ENCODE measurements around the gene EPHX1. TPM values are rescaled to one million over a fixed set of nuclear protein-coding genes. Genes with fewer than 3 reads are reported as not detected.
"Not testable (repeated sequence)": the region's sequence is repeated elsewhere in the genome, so short reads cannot be mapped to it uniquely, and the experiment has no call there.

Gene EPHX1
- total RNA-seq, 1 experiment from 2014 or later, result 4.6 TPM

- DNase-seq (ENCODE audit: low read depth), result no peak
These were observed 32.8 kb upstream of the EPHX1 start for GRCh38 chr1:225777058-225777582.

- peak; percentile 100 for DNase-seq (ENCODE audit: low read depth)
These were observed 32.2 kb upstream of the EPHX1 start, which contains the start of gene SRP9 for GRCh38 chr1:225777583-225778336. Gene SRP9 (plus strand): TSS chr1:225777826. CDS start chr1:225777941, 115 bp downstream.

DNA sequence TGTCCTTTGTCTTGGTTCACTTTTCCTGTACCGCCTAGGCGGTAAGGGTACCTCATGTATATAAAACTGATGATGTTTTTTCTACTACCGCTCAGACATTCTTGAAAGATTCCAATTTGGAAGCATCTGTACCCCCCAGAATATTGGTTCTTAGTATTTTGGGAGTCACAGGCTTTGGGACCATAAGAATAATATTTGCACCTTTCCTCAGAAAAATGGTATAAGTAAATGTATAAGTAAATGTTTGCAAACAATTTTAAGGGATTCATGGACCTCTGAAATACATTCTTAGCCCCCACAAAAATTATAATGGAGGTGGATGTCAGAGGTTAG lies 31.6 kb upstream of the EPHX1 start:
- no peak for DNase-seq (ENCODE audit: low read depth)

- DNase-seq (ENCODE audit: low read depth), result not testable (repeated sequence)
These were observed 30.8 kb upstream of the EPHX1 start for GRCh38 chr1:225779165-225779564.

DNA sequence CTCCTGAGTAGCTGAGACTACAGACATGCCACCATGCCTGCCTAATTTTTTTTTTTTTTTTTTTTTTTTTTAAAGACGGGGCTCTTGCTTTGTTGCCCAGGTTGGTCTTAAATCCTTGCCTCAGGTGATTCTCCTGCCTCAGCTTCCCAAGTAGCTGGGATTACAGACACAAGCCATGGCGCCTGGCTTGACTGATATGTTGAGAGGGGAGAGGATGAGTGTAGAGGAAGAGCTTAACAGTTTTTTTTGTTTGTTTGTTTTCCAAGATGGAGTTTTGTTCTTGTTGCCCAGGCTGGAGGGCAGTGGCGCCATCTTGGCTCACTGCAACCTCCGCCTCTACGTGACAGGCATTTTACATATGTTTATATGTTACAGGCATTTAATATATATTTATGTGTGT lies 29.8 kb upstream of the EPHX1 start:
- no peak for DNase-seq (ENCODE audit: low read depth)

- no peak for DNase-seq (ENCODE audit: low read depth)
These were observed 29.3 kb upstream of the EPHX1 start for GRCh38 chr1:225780630-225781029.

DNA sequence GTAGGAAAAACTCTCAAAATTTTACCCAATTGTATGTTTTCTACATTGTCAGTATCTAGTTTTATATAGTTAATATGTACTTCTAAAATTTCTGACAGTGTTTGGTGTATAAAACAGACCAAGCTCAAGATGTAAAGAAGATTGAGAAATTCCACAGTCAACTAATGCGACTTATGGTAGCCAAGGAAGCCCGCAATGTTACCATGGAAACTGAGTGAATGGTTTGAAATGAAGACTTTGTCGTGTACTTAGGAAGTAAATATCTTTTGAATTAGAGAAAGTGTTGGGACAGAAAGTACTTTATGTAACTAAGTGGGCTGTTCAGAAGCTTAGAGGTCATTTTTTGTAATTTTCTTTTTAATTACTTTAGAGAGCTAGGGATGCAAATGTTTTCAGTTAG lies 20.8 kb upstream of the EPHX1 start:
- DNase-seq (ENCODE audit: low read depth), result not testable (repeated sequence)

DNA sequence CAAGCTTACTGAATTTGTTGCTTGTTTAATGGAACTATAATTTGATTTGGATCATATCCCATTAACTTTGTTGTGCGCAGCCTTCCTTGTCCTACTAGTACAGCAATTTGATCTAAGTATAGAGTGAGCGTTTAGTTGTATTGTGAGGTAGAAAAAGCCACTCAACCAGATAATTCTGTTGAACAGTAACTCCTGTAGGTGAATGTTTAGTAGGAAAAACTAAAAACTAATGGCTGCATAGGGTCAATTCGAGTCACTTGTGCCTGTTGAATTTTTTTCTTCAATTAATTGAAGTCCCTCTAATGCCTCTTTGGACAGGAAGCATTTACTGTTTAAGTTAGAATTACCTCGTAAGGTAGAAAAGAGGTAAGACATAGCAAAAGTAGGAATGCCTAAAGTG lies 15.0 kb upstream of the EPHX1 start:
- no peak for DNase-seq (ENCODE audit: low read depth)

DNA sequence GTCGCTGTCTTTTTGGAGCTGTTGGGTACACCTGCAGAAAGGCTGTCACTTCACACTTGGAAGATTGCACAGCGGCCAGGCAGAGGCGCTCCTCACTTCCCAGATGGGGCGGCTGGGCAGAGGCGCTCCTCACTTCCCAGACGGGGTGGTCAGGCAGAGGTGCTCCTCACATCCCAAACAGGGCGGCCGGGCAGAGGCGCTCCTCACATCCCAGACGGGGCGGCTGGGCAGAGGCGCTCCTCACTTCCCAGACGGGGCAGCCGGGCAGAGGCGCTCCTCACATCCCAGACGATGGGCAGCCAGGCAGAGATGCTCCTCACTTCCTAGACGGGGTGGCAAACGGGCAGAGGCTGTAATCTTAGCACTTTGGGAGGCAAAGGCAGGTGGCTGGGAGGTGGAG lies 13.8 kb upstream of the EPHX1 start:
- not testable (repeated sequence) for DNase-seq (ENCODE audit: low read depth)

- DNase-seq (ENCODE audit: low read depth), result not testable (repeated sequence)
These were observed 8.8 kb upstream of the EPHX1 start for GRCh38 chr1:225801146-225801545.

DNA sequence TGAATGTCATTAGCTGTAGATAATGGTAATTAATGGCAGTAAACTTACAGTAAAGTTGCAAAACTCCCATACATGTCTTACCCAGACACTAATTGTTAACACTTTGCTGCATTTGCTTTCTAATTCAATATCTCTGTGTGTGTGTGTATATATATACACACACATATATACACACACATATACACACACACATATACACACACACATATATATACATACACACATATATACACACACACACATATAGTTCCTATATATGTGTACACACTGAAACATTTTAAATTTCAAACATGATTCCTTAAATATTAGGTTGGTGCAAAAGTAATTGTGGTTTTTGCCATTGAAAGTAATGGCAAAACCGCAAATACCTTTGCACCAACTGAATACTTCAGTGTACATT lies 3.7 kb upstream of the EPHX1 start:
- DNase-seq (ENCODE audit: low read depth), result no peak

- DNase-seq (ENCODE audit: low read depth), result not testable (repeated sequence)
These were observed 3.2 kb upstream of the EPHX1 start for GRCh38 chr1:225806736-225807135.

DNA sequence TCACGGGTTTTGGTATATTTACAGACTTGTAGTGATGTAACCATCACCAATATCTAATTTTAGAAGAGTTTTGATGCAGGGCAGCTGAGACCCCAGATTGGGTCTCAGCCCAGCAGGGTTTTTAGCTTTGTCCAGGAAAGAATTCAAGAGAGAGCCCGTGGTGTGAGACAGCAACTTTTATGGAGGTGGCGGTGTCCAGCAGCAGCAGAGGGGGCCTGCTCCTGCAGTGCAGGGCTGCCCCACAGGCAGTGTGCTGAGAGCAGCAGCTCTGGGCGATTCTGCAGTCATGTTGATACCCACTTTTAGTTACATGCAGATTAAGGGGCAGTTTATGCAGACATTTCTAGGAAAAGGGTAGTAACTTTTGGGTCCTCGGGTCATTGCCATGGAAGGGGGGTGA lies 1.8 kb upstream of the EPHX1 start:
- no peak for DNase-seq (ENCODE audit: low read depth)

GRCh38 chr1:225810579-225811538 lies 935 bp downstream of the EPHX1 start:
- DNase-seq (ENCODE audit: low read depth), result peak; percentile 21

DNA sequence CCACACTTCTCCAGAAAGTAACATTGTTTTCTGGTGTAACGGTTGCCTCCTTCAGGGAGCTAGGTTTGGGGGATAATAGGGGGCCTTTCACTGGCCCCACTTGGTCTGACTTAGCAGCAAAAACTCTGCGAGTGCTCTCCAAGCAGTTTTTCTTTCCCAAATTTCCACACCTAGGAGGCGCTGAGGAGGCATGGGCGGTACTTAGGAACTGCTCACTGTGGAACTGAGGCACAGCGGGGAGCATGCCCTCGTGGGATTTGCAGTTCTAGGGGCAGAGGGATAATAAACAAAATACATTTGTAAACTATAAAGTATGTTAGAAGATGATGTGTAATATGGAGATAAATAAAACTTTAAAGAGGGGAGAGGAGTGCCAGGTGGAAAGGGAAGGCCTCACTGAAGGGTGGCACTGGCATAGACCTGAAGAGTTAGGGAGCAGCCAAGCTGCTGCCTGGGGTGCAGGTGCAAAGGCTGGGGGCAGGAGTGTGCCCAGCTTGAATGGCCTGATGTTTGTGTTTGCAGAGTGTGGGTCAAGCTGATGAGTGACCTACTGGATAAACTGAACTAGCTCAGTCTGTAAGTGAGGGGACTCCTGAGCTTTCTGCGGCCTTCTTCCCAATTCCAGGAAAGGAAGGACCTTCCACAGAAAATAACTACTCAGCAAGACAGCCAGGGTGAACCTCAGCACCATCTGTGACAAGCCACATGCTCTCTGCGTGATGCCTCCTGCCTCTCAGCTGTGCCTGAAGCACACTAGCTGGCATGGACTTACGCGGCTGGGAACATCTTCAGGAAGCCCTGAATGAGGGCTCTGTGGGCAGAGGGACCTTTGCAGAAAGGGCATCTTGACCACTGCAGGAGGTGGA lies 1.9 kb downstream of the EPHX1 start:
- no peak for DNase-seq (ENCODE audit: low read depth)

DNA sequence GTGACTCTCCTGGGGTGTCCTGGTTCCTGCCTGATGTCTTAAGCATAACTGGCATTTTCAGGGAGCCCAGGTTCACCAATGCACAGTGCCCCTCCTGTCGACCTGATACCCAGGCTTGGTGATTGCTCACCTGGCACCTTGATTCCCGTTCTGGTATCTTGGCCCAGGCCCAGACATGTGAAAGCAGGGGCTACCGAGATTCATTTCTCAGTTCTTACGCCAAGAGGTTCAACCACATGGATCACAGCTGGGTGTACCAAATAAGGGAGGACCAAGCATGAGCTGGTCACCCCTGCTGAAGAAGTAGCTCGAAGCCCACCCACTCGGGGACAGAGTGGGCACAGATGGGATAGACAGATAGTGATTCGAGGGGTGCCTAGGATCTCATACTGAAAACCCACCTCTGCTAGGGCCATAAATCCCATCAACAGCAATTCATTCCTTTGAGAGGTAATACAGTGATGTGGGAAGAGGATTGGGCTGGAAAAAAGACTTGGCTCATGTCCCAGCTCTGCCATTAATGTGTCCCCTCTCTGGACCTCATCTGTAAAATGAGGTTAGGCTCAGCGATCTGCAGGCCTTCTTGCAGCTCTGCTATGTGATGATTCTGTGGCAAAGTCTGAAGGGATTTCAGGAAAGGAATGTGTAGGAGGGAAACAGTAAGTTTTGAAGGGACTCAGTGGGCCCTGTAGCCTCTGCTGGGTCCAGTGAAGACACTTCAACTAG lies 2.7 kb downstream of the EPHX1 start:
- DNase-seq (ENCODE audit: low read depth), result no peak

- peak; percentile 54 for DNase-seq (ENCODE audit: low read depth)
These were observed 3.5 kb downstream of the EPHX1 start for GRCh38 chr1:225813214-225813964.

DNA sequence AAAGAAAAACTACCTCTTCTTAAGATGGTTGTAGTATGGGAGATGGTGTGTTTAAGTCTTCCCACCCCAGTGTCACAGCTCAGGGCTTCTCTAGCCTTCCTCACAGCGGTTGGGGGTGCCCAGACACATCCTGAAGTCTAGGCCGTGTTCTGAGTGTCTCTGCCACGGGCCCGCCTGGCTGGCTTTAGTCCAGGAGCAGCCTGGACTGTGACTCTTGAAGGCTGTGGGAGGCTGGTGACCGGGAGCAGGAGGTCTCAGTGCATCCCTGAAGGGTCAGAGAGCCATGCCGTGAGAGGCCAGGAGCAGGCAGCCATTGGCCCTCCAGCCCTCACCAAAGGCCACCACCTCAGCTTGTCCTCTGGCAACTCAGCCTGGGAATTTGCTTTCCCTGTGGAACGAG lies 4.5 kb downstream of the EPHX1 start:
- DNase-seq (ENCODE audit: low read depth), result no peak

GRCh38 chr1:225815090-225815489 lies 5.2 kb downstream of the EPHX1 start:
- DNase-seq (ENCODE audit: low read depth), result not testable (repeated sequence)

- DNase-seq (ENCODE audit: low read depth), result no peak
These were observed 5.7 kb downstream of the EPHX1 start for GRCh38 chr1:225815526-225816178.
